DOHH2 (cell line): ENCODE results near the gene PIP4K2C.

Experiments used
- H3F3A ChIP-seq: fragments of 200-600 bp; sonication (generic), shearing (Covaris generic); 2 replicates; pipeline ENCODE4 v1.6.0; 2016; ENCODE audit warnings: antibody characterized with exemption, mild to moderate bottlenecking; ENCODE audit not compliant: control insufficient read depth, insufficient read depth
- H3K27ac ChIP-seq: fragments of 200-600 bp; sonication (generic); 2 replicates; pipeline ENCODE4 v1.5.1; 2014; ENCODE audit warnings: low read depth, mild to moderate bottlenecking, low read length, moderate library complexity
- H3K27me3 ChIP-seq: fragments of 200-600 bp; sonication (generic); 2 replicates; pipeline ENCODE4 v1.6.1; 2014; ENCODE audit warnings: mild to moderate bottlenecking, low read length, mixed read lengths; ENCODE audit not compliant: control insufficient read depth
- H3K36me3 ChIP-seq: fragments of 200-600 bp; sonication (generic); 2 replicates; pipeline ENCODE4 v1.6.1; 2014; ENCODE audit warnings: mild to moderate bottlenecking, low read length, moderate library complexity, mixed read lengths; ENCODE audit not compliant: control insufficient read depth
- H3K4me1 ChIP-seq: fragments of 200-600 bp; sonication (generic); 2 replicates; pipeline ENCODE4 v1.6.1; 2014; ENCODE audit warnings: mild to moderate bottlenecking, low read length, mixed read lengths; ENCODE audit not compliant: control insufficient read depth
- H3K4me2 ChIP-seq: fragments of 200-600 bp; sonication (generic); 2 replicates; pipeline ENCODE4 v1.6.0; 2014; ENCODE audit warnings: mild to moderate bottlenecking, low read length, moderate library complexity
- H3K4me3 ChIP-seq: fragments of 200-600 bp; sonication (generic); 2 replicates; pipeline ENCODE4 v1.5.1; 2014; ENCODE audit warnings: mild to moderate bottlenecking, low read length, mixed read lengths
- H3K79me2 ChIP-seq: fragments of 200-600 bp; sonication (generic); 2 replicates; pipeline ENCODE4 v1.6.1; 2014; ENCODE audit warnings: mild to moderate bottlenecking, low read length, mixed read lengths; ENCODE audit not compliant: control insufficient read depth
- H3K9me2 ChIP-seq: fragments of 200-600 bp; sonication (generic); replicated peaks from 2 replicates; pipeline ENCODE4 v1.6.1; 2014; ENCODE audit warnings: mild to moderate bottlenecking, low read length, mixed read lengths; ENCODE audit not compliant: control insufficient read depth
- H3K9me3 ChIP-seq: fragments of 200-600 bp; sonication (generic); 2 replicates; pipeline ENCODE4 v1.6.1; 2014; ENCODE audit warnings: antibody characterized with exemption, low read length, mixed read lengths; ENCODE audit not compliant: control insufficient read depth, insufficient read depth
- H4K20me1 ChIP-seq: fragments of 200-600 bp; sonication (generic); 2 replicates; pipeline ENCODE4 v1.6.0; 2014; ENCODE audit warnings: low read depth, mild to moderate bottlenecking, antibody characterized with exemption, low read length, moderate library complexity; ENCODE audit not compliant: control insufficient read depth, insufficient read depth
- EZH2phosphoT487 ChIP-seq: fragments of 200-600 bp; sonication (generic); IDR thresholded peaks from 2 replicates; pipeline ENCODE4 v1.6.1; 2017; ENCODE audit warnings: borderline replicate concordance, mild to moderate bottlenecking, antibody characterized with exemption, low read length, moderate library complexity, mixed read lengths
- TF ChIP-seq, protein P1 (sequence below): fragments of 200-600 bp; sonication (generic); IDR thresholded peaks from one replicate; pipeline ENCODE4 v1.5.1; 2014; ENCODE audit warnings: antibody characterized with exemption, mild to moderate bottlenecking, low read depth, low read length; ENCODE audit not compliant: poor library complexity, severe bottlenecking

PIP4K2C gene

DNA sequence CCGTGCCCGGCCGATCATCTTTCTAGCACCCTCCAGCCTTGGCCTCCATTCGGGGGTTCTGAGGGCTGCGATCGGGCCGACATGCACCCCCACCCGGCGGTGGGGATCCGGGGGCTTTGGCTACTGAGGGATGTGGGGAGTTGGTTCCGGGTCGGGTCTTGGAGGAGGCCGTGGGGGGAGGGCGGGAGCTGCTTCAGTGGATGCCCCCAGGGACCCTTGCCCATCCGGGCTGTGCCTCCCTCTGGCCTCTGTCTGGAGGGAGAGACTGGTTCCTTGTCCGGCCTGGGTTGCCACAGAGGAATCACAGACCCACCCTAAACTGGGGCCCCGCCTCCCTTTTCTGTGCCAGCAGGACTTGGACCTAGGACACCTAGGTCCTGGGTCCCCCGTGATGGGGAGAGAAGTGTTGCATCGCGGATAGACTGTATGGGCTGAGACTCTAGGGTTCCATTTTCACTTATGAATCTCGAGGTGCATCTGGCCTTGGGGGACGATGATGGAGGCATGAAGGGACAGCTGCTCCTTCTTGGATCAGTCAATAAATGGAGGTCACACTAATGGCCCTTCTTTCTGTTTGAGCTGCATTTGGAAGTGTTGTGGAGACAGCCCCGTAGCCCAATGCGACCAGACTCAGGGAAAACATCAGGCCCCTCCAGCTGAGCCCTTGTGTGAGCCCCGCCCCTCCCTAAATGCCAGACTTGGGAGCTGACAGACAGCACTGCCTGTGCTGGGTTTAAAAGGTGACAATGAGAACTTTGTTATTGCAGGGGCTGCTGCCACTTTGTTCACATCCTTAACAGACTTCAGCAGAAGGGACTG lies 14.2 kb downstream of the PIP4K2C start:
- H3K27ac ChIP-seq, result no peak overlapping the region
- peaks cover 6% of the 10 kb centered on the region; the same call in 1 of the 2 replicates for H3K36me3 ChIP-seq
- peak overlapping the region; percentile 66 for H3K4me3 ChIP-seq
- H3K27me3 ChIP-seq, result peaks cover 26% of the 10 kb centered on the region
- no peaks in the 10 kb centered on the region for H4K20me1 ChIP-seq
- TF ChIP-seq, protein P1, sequence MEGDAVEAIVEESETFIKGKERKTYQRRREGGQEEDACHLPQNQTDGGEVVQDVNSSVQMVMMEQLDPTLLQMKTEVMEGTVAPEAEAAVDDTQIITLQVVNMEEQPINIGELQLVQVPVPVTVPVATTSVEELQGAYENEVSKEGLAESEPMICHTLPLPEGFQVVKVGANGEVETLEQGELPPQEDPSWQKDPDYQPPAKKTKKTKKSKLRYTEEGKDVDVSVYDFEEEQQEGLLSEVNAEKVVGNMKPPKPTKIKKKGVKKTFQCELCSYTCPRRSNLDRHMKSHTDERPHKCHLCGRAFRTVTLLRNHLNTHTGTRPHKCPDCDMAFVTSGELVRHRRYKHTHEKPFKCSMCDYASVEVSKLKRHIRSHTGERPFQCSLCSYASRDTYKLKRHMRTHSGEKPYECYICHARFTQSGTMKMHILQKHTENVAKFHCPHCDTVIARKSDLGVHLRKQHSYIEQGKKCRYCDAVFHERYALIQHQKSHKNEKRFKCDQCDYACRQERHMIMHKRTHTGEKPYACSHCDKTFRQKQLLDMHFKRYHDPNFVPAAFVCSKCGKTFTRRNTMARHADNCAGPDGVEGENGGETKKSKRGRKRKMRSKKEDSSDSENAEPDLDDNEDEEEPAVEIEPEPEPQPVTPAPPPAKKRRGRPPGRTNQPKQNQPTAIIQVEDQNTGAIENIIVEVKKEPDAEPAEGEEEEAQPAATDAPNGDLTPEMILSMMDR, result no peak
- no peak for TF ChIP-seq EZH2phosphoT487
- no peaks in the 10 kb centered on the region for H3K9me3 ChIP-seq
- H3F3A ChIP-seq, result peaks cover 3% of the 10 kb centered on the region; the same call in 1 of the 2 replicates
- peaks cover 2% of the 10 kb centered on the region; the same call in 1 of the 2 replicates for H3K4me1 ChIP-seq
- H3K9me2 ChIP-seq, result no peaks in the 10 kb centered on the region
- H3K4me2 ChIP-seq, result peak overlapping the region; percentile 50
- no peaks in the 10 kb centered on the region for H3K79me2 ChIP-seq

DNA sequence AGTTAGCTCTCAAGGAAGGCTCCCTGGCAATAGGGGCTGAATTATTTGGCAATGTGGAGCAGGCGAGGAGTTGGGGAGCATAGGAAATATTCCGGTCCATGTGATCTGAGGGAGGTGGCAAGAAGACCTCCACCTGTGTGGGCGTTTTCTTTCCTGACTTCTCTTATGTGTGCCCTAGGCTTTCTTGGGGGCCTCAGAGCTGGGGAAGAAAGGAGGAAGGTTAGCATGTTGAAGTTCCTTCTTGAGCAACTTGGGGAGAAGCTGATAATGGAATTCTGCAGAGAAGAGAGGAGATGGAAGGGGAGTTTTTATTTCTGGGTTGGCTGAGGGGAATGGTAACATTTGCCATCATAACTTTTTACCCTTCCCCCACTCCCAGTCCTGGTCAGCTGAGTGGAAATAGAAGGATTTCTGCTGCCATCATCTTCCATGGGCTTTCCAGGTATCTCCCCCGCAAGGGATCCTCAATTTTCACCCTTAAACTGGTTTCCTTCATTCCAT lies 14.9 kb downstream of the PIP4K2C start:
- Histone ChIP-seq H3K27me3 (peaks cover 32% of the 10 kb centered on the region), H4K20me1 (no peaks in the 10 kb centered on the region), H3K27ac (no peak overlapping the region), H3K79me2 (no peaks in the 10 kb centered on the region), H3K4me2 (no peak overlapping the region), H3K4me1 (peaks cover 2% of the 10 kb centered on the region; the same call in 1 of the 2 replicates), H3K4me3 (no peak overlapping the region), H3K36me3 (peaks cover 6% of the 10 kb centered on the region; the same call in 1 of the 2 replicates), H3K9me2 (no peaks in the 10 kb centered on the region), H3K9me3 (no peaks in the 10 kb centered on the region), H3F3A (peaks cover 3% of the 10 kb centered on the region; the same call in 1 of the 2 replicates)
- TF ChIP-seq, protein P1, result no peak
- no peak for TF ChIP-seq EZH2phosphoT487

DNA sequence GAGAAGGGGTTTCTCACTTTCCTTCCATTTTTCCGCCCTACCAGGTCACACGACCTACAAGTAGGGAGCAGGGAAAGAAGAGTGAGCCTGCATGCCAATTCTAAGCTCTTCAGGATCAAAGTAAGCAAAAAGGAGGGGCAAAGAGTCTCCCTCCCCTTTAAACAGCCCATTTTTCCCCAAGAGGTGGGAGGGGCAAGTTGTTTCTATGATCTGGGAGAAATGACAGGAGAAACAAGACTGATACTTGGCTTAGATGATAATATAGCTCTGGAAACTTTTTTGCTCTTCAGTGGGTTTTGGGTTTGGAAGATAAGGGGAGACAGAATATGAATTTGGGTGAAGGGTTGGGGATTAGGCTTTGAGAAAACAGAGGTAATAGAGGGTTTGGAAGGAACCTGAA lies 15.4 kb downstream of the PIP4K2C start:
- Histone ChIP-seq H3K79me2 (no peaks in the 10 kb centered on the region), H3K4me2 (no peak overlapping the region), H4K20me1 (no peaks in the 10 kb centered on the region), H3K27ac (no peak overlapping the region), H3K4me1 (peaks cover 3% of the 10 kb centered on the region; the same call in 1 of the 2 replicates), H3K9me2 (no peaks in the 10 kb centered on the region), H3F3A (peaks cover 3% of the 10 kb centered on the region; the same call in 1 of the 2 replicates), H3K4me3 (no peak overlapping the region), H3K36me3 (peaks cover 6% of the 10 kb centered on the region; the same call in 1 of the 2 replicates), H3K27me3 (peaks cover 38% of the 10 kb centered on the region), H3K9me3 (no peaks in the 10 kb centered on the region)
- TF ChIP-seq, protein P1, result no peak
- no peak for TF ChIP-seq EZH2phosphoT487
